Activated naive CD8-positive, alpha-beta T cell treated with anti-CD3 and anti-CD28 coated beads, Interleukin-2, amount 50 U/mL, for 16 hours (primary cell): ENCODE measurements around the gene CMTM7.
"Not testable (repeated sequence)": the region's sequence is repeated elsewhere in the genome, so short reads cannot be mapped to it uniquely, and the experiment has no call there.

Source experiments
- DNase-seq: peaks from one replicate; pipeline ENCODE4 v3.0.0-alpha.2; 2020; ENCODE audit warnings: low read depth, low spot score

CMTM7 gene

GRCh38 chr3:32436816-32437189 lies 45.1 kb downstream of the CMTM7 start:
- no peak for DNase-seq

DNA sequence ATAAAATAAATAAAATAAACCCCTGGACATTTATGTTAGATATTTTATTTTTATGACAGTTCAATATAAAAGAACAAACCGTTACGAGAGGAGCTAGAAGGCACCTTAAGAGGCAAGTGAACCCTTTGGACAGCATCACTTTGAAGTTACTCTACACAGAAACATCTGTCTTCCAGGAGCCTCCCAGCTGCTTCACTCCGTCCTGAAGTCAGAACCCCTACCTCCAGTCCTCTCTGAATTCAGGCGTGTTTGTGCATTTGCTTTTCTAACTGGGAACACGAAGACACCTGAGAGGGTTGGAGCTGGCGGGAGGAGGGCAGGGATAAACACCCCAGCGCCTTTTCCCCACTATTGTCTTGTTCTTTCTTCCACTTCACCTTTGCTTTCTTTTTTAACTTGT lies 46.2 kb downstream of the CMTM7 start:
- DNase-seq = no peak

- no peak for DNase-seq
Observed at GRCh38 chr3:32438596-32439344, 47.1 kb downstream of the CMTM7 start.

GRCh38 chr3:32439421-32439820 lies 47.8 kb downstream of the CMTM7 start:
- DNase-seq = not testable (repeated sequence)

DNA sequence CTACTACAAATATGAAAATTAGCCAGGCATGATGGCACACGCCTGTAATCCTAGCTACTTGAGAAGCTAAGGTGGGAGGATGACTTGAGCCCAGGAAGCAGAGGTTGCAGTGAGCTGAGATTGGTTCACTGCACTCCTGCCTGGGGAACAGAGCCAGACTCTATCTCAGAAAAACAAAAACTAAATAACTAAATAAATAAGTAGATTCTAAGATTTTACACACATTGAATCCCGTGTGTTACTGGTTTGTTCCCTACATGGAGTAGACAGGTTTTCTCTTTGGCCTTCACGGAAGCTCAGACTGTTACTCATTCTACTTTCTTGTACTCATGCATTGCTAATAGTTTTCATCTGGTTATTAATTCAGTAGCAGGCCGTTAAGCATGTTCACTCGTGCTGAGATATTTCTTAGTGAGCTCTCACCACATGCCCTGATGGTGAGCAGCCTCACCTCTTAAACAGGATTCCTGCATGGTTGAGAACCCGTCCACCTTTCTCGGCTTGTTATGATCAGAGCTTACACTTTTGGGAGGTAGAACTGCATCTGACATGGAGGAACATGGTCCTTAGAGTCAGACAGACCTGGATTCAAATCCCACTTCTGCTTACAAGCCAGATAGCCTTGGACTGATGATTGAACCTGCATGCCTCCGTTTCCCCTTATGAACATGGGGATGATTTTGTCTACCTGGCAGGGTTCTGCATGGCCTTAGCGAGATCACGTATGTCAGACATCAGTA lies 49.1 kb downstream of the CMTM7 start:
- no peak for DNase-seq

- DNase-seq = no peak
Observed at GRCh38 chr3:32442766-32443165, 51.1 kb downstream of the CMTM7 start.

GRCh38 chr3:32443478-32443877 lies 51.8 kb downstream of the CMTM7 start:
- no peak for DNase-seq

GRCh38 chr3:32447865-32448400 lies 56.3 kb downstream of the CMTM7 start:
- no peak for DNase-seq

- DNase-seq = no peak
Observed at GRCh38 chr3:32448686-32449474, 57.2 kb downstream of the CMTM7 start.

GRCh38 chr3:32449691-32450090 lies 58.0 kb downstream of the CMTM7 start:
- DNase-seq = no peak

- no peak for DNase-seq
Observed at GRCh38 chr3:32450426-32450825, 58.8 kb downstream of the CMTM7 start.

- no peak for DNase-seq
Observed at GRCh38 chr3:32450992-32451659, 59.5 kb downstream of the CMTM7 start.

GRCh38 chr3:32452009-32452408 lies 60.4 kb downstream of the CMTM7 start:
- no peak for DNase-seq

DNA sequence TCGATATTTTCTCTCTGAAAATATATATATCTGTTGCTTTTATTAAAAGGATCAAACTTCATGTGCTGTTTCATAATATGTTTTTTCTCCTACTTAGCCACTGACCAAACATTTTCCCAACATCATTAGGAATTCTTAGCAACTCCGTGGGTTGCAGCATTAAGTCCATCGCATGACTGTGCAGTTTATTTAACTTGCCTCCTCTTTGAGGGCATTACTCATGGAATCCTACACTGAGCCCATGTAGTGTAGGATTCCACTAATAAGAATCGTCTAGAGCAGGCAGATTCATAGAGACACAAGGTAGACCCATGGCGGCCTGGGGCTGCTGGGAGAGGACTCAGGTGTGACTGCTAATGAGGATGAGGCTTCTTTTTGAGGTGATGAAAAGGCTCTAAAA lies 61.7 kb downstream of the CMTM7 start:
- no peak for DNase-seq

- no peak for DNase-seq
Observed at GRCh38 chr3:32454111-32454510, 62.5 kb downstream of the CMTM7 start.

DNA sequence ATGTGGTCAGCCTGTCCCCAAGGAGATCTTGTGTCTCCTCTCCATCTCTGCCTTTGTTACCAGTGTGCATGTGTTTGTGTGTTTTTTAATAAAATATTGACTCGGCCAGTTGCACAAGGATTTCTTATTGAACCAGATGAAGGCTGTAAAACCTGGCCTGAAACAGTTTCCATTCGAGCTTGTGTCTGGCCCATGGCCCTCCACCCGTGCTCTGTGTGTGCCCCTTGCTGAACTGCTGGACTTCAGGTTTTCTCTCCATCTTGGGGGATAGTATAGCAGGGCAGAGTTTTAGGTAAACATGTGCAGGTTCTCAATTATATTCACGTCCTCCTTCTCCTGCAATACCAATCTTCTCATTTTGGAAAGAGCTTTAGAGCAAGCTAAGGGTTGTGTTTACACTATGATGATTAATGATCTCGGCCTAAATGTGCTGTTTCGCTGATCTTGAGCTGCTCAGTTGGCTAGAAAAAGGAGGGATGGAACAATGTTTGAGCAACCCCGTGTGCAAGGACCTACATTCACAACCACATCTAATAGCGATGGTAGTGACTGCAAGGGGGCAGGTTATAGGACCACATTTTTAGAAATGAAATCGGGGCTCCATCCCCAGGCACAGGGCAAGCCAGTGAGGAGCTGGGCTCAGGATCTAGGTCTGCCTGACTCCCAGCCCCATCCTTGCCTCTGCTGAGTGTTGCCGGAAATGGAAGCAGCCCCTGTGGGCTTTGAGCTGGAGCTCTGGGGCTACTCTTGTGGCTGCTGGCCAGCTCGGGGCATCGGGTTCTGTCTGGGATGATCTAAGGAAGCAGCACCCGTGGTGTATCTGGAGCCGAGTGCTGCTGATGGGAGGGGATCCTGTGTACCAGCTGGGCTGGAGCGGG lies 63.3 kb downstream of the CMTM7 start:
- DNase-seq = no peak

- DNase-seq = no peak
Observed at GRCh38 chr3:32455609-32456428, 64.2 kb downstream of the CMTM7 start.

DNA sequence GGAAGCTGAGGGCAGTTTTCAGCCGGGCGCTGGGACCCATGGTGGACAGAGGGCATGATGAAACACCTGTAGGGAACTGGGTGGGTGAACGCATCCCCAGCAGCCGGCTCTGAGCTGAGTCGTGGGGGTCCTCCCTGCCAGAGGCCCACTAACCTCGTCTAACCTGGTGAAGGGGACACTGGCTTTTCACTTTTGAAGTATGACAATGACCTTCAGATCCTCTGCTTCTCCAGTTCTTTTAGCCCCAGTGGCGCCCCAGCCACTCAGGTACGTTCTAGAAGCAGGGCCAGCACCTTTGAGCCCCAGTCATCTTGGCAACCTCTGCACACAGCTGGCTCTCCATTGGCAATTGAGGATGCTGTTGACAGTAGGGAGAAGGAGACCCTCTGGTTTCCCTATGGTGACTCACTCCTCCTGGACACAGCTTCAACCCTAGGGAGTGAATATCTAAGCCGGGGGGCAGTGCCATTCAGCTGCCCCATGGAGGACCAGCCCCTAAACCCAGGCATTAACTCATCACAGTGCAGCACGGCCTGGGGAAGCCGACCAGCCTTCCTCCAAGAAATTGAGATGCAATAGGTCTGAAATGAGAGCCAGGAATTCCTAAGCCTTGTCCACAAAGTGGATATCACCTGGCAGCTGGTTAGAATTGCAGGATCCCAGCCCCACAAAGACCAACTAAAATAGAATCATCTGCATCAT lies 64.9 kb downstream of the CMTM7 start:
- no peak for DNase-seq

GRCh38 chr3:32457971-32458471 lies 66.4 kb downstream of the CMTM7 start:
- no peak for DNase-seq
